GM12864 (cell line): Measurements from ENCODE around the gene CPHXL2.

Experiments
- DNase-seq: peaks from one replicate; pipeline ENCODE4 v3.0.0-alpha.2; 2011; ENCODE audit warnings: low read depth
- H3K4me3 ChIP-seq: 2 replicates; pipeline ENCODE4 v1.5.1; 2011; ENCODE audit warnings: mild to moderate bottlenecking, low read depth, low read length, control low read depth
- CTCF ChIP-seq: IDR thresholded peaks from 2 replicates; pipeline ENCODE4 v1.5.1; 2011; ENCODE audit warnings: low read depth, mild to moderate bottlenecking, moderate library complexity, low read length, control low read depth, inconsistent platforms; ENCODE audit errors: missing control alignments

CPHXL2 gene

GRCh38 chr16:75676909-75677308 is at the start of gene CPHXL2:
CPHXL2 (minus strand) TSS chr16:75677009; CDS start chr16:75676999, 10 bp downstream.
- H3K4me3 ChIP-seq = no peak within 1 kb of the TSS
- DNase-seq = no peak
- no peak for TF ChIP-seq CTCF

GRCh38 chr16:75726390-75726789 is 49.6 kb upstream of the CPHXL2 start, which contains the start of gene CPHXL:
CPHXL (minus strand) TSS chr16:75726490; CDS start chr16:75726442, 48 bp downstream.
- no peak for DNase-seq
- no peak within 1 kb of the TSS for H3K4me3 ChIP-seq
- TF ChIP-seq CTCF = no peak

- no peak for TF ChIP-seq CTCF
- no peak for DNase-seq
- H3K4me3 ChIP-seq = no peak overlapping the region
These were observed 41.6 kb upstream of the CPHXL2 start for GRCh38 chr16:75718452-75718851.

GRCh38 chr16:75714661-75715060 is 37.9 kb upstream of the CPHXL2 start:
- DNase-seq = no peak
- TF ChIP-seq CTCF = no peak
- H3K4me3 ChIP-seq = no peak overlapping the region

GRCh38 chr16:75710344-75710743 is 33.5 kb upstream of the CPHXL2 start:
- no peak overlapping the region for H3K4me3 ChIP-seq
- no peak for DNase-seq
- no peak for TF ChIP-seq CTCF

- H3K4me3 ChIP-seq = no peak overlapping the region
- no peak for DNase-seq
- TF ChIP-seq CTCF = no peak
These were observed 26.5 kb upstream of the CPHXL2 start for GRCh38 chr16:75703306-75703705.

- no peak for DNase-seq
- no peak overlapping the region for H3K4me3 ChIP-seq
- no peak for TF ChIP-seq CTCF
These were observed 25.4 kb upstream of the CPHXL2 start for GRCh38 chr16:75702242-75702641.
